ENCODE data around the gene PADI3. TPM values are rescaled to one million over a fixed set of nuclear protein-coding genes. Genes with fewer than 3 reads are reported as not detected.

PADI3 gene
- total and polyA plus RNA-seq, 2 of the 8 experiments (the other 6 are each of a cell fraction or from before 2014, with no cell fraction given): 0.37 to 0.94 TPM

DNA sequence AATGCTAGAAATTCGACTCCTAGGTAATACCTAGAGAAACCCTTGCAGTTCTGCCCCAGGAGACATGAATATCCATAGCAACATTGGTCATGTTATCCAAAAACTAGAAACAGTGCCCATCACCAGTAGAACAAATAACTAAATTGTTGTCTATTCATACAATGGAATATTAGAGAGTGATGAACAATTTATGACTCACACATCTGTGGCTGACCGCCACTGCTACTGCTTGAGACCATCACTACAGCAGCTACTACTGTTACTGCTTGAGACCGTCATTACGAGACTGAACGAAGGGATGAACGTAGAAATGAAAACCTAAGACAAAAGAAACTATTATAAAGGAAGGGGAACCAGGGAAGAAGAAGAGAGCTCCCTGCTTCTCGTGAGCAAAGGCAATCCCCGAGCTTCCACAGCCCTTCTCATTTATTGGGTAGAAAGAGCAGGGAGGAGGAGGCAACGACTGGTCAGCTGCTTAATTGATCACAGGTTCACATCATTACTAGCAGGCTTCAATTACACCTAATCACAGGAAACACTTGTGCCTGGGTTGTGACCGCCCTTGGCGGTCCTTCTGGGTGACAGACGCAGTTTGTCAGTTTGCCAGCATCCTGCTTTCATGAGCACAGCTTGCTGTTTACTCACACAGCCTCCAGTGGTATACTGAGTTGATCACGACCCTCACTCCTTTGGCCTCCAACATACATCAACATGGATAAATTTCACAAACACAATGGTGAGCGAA is 45.0 kb downstream of the PADI3 start:
- H4K8ac ChIP-seq (ENCODE audit: extremely low read depth, insufficient read depth, low read length): no peak overlapping the region
- H2BK20ac ChIP-seq (ENCODE audit: low read length): no peak overlapping the region

More for the DNA sequence above, 45.0 kb downstream of the PADI3 start:
- Histone ChIP-seq H3K79me1 (ENCODE audit: low read depth, low read length) (no peaks in the 10 kb centered on the region), H2BK15ac (ENCODE audit: low read length) (no peak overlapping the region; the same call in 1 of the 2 replicates), H3K27me3 (replicated peaks in 1 of 4; ENCODE audit: control insufficient read depth in 3 of 4, extremely low read depth in 1 of 4, insufficient read depth in 3 of 4, low read length in 3 of 4) (no peaks in the 10 kb centered on the region), H3K36me3 (ENCODE audit: control insufficient read depth in 2 of 4, insufficient read depth in 4 of 4, low read length in 3 of 4) (no peaks in the 10 kb centered on the region), H2BK120ac (replicated peaks; ENCODE audit: low read depth, low read length) (no peak overlapping the region), H4K91ac (replicated peaks; ENCODE audit: insufficient read length, low read length) (no peak overlapping the region), H4K5ac (ENCODE audit: insufficient read length, low read depth, low read length) (no peak overlapping the region), H3K4me2 (ENCODE audit: insufficient read depth in 1 of 2, low read depth in 2 of 2, low read length in 2 of 2) (no peak overlapping the region), H3K56ac (replicated peaks; ENCODE audit: insufficient read length, low read depth, low read length) (no peak overlapping the region), H3K9ac (replicated peaks in 1 of 4; ENCODE audit: extremely low read depth in 1 of 4, low read depth in 3 of 4, low read length in 3 of 4) (no peak overlapping the region), H4K20me1 (replicated peaks in 1 of 2; ENCODE audit: control insufficient read depth in 1 of 2, insufficient read depth in 2 of 2, low read length in 2 of 2) (no peaks in the 10 kb centered on the region), H3K14ac (ENCODE audit: insufficient read length) (no peak overlapping the region), H3K4me1 (replicated peaks in 1 of 4; ENCODE audit: control insufficient read depth in 3 of 4, insufficient read depth in 4 of 4, low read length in 3 of 4) (no peaks in the 10 kb centered on the region), H2AK5ac (ENCODE audit: low read depth, low read length) (no peak overlapping the region), H3K23ac (ENCODE audit: insufficient read length) (no peak overlapping the region), H3K18ac (ENCODE audit: extremely low read depth, low read length) (no peak overlapping the region), H2AFZ (ENCODE audit: low read length) (no peak overlapping the region), H3K27ac (ENCODE audit: low read depth, low read length) (no peak overlapping the region), H3K79me2 (ENCODE audit: control insufficient read depth in 1 of 2, insufficient read depth in 2 of 2, low read length in 2 of 2) (no peaks in the 10 kb centered on the region), H2BK5ac (ENCODE audit: low read depth, low read length) (no peak overlapping the region), H3K23me2 (ENCODE audit: low read depth, low read length) (no peaks in the 10 kb centered on the region), H3K9me3 (ENCODE audit: insufficient read depth in 2 of 2, low read depth in 1 of 2, low read length in 1 of 2) (no peaks in the 10 kb centered on the region), H3K4ac (replicated peaks; ENCODE audit: insufficient read length, low read depth, low read length) (no peak overlapping the region), H2BK12ac (ENCODE audit: low read depth, low read length) (no peak overlapping the region), H3K4me3 (ENCODE audit: extremely low read depth in 1 of 4, insufficient read depth in 2 of 4, low read depth in 3 of 4, low read length in 4 of 4) (no peak overlapping the region)
- 81% methylated on average over 14 of the region's 14 CpGs; no CpG with 5 or more reads in 1 of the 2 experiments for WGBS, 2 experiments (ENCODE audit: extremely low coverage in 1 of 2, insufficient coverage in 1 of 2, insufficient read length in 1 of 2, insufficient replicate concordance in 2 of 2, low coverage in 1 of 2, low lambda C conversion rate in 2 of 2, missing lambda C conversion rate in 1 of 2)
- POLR2A ChIA-PET (ENCODE audit: partially characterized antibody): interaction anchor here (0.6 kb wide), 1 partner anchor 60 kb away, joined by 3 read pairs; no protein-coding TSS in a partner anchor
- DNase-seq (ENCODE audit: low read depth in 1 of 2, low spot score in 2 of 2) (no peak), FAIRE-seq (no peak)
- CTCF ChIA-PET (ENCODE audit: partially characterized antibody): interaction anchor here (1.1 to 1.3 kb wide), 2 partner anchors 15 to 57 kb away, joined by 3 to 5 read pairs; partner anchors contain the start of gene PADI4
- no peak for TF ChIP-seq SAP30 (IDR thresholded peaks at IDR 0.05; ENCODE audit: insufficient read depth, insufficient replicate concordance, low read length)

Measured in H1 (cell line).